SK-MEL-5 (cell line): ENCODE measurements around the gene ADAM19. TPM values are rescaled to one million over a fixed set of nuclear protein-coding genes. Genes with fewer than 3 reads are reported as not detected.

Experiments used
- DNase-seq: peaks from one replicate; pipeline ENCODE4 v3.0.0-alpha.2; 2016; ENCODE audit warnings: low read depth, low spot score
- in situ Hi-C: cut with HindIII; loops from 2 replicates; pipeline ENCODE4 v1.10.0; 2016; ENCODE audit warnings: low sequenced_read_pairs, high pct_unique_total_duplicates, low pct_unique_long_range_greater_than_20kb
- total RNA-seq: library from RNA; depleted of rRNA; stranded (reverse); fragments of >200 nt; shearing (Covaris generic); gene quantifications from 2 replicates; pipeline ENCODE4 v1.2.3, GENCODE V29; 2014

ADAM19 gene
- total RNA-seq, 1 experiment from 2014 or later = 1.4 TPM

DNA sequence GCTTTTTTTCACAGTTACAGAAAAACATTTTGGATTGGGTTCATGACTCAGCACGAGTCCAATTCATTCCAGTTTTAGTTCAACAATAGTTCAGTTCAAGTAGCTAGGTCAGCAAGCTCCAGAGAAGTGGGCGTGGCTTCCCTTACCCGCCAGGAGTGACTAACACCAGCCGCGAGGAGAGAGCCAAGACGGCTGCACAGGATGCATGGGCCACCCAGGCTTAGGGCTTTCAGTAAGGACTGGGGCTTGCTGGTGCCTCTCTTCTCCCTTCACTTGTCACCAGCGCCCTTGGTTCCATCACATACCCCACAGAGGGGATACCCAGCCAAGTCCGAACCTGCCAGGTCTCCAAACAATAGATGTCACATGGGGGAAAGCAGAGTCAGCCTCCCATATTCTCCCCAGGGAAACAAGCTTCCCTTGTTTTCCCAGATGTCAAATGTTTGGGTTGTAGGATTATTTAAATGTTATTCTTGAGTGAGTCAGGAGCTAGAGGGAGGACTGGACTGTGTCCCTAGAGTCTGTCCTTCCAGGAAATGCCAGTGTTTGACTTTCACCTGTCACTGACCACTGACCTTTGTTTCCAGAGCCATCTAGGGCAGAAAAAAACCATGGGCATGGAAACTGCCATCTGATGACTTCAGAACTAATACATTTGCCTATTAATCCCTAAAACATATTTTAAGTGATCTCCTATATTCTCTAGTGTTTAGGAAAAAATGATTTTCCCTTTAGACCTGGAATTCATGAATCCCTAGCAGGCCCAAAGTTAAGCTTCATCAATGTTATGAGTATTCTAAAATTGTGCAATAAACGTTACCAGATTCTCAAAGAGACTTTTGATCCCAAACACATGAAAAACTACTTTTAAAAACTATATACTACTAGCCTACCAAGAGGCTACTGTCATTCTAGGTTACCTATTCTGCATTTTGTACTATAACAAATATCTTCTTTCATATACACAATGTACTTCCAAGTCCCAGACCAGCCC lies 63.6 kb downstream of the ADAM19 start:
- DNase-seq = peak; percentile 84
- in situ Hi-C loops = no loop called here

DNA sequence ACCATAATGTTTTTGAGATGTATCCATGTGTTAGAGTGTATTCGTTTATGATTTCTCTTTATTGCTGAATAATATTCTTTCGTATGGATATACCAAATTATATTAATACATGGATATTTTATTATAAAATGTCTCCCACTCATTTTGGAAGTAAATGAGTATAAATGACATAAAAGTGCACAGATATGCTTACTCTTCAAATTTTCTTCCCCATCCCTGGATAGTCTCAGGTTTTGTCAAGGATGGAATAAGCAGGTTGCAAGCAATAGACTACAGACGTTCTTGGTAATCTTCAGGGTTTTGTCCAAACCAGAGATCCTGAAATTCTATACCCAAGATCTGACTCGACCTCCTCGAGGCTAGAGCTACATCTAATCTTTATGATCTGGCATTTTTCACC lies 64.9 kb downstream of the ADAM19 start:
- in situ Hi-C loops = no loop called here
- DNase-seq = no peak

DNA sequence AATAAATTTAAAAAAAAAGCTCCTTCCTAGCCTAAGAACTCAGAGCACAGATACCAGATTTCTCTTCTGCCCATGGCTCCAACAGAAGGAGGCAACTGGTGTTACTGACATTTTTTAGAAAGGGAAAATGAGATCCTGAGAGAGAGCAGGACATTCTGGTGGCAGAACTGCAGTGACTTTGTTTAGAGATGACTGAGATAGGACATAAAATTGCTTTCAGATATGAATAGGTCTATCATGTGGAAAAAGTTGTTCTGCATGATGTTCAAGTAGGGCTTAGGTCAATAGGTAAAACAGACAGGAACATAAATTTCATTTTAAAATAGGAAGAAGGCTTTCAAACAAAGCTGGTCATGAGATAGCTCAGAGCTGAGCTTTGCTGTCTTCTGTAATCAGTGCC lies 66.0 kb downstream of the ADAM19 start:
- in situ Hi-C loops = no loop called here
- DNase-seq = no peak

DNA sequence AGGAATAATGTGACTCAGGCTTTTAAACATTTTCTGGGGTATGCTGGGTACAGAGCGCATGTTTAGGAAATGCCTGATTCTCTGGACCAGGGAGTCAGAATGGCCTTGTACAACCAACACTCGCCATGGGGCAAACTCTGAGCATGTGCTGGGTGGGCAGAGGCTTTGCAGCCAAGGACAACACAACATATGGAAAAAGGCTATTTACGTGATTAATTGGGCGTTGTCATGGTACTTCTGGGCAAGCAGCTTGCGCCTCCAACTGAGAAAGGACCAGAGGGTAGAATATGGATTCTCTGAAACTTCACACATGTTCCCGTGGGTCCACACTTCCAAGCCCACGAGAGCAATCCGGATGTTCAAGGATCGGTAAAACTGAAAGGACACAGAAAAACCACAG lies 66.5 kb downstream of the ADAM19 start:
- in situ Hi-C loops = no loop called here
- DNase-seq = no peak

DNA sequence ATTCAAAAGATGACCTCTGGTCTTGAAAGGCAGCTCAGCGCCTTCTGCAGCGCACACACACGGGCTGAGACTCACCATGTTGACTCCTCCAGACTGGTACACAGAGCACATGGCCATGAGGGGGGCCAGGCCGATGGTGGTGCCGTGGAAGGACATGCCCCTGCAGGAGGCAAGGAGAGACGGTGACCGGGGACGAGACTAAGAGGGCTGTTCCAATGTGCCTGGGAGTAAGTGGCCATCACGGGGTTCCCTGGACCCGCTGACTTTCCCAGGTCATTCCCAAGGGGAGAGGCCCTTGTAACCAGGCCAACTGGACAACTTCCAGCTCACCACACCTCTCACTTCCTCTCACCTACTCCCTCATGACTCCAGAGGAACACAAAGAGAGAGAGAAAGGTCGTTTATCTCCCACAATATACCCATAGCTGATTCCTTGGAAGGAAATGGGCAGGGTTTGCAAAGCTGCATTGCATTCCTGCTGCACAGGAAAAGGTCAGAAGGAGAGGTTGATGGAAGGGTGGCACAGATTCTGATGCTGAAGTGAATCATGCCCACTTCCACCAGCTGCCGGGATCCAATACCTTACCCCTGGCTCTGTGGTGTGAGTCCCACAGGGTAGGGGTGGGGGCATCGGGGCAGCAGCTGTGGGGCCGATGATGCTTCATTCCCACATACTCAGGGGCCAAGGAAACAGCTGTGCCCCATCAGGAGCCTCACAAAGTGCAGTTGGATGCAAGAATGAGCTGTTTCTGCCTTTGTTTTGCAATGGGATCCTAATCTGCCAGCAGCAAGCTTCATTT lies 68.4 kb downstream of the ADAM19 start:
- in situ Hi-C loops = no loop called here
- no peak for DNase-seq

DNA sequence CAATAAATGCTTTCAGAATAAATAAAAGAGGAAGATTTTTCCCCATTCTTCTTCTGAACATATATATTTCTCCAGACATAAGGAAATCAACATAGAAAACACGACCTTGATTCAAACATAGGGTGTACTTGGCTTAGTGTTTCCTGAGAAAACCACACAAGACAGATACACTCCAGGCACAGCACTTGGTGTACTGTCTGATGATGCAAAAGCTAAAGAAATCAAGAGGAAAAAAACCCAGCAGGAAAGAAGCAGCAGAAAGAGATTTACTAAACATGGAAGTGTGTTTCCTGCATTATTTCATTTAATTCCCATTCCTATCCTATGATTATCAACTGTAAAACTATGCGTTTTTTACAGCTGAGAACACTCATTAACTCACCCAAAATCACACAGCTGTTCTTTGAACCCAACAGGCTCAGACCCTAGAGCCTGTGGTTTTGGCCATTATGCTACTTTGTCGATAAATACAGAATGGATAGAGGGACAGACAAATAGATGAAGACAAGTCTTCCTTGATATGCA lies 69.4 kb downstream of the ADAM19 start:
- no peak for DNase-seq
- in situ Hi-C loops = no loop called here

DNA sequence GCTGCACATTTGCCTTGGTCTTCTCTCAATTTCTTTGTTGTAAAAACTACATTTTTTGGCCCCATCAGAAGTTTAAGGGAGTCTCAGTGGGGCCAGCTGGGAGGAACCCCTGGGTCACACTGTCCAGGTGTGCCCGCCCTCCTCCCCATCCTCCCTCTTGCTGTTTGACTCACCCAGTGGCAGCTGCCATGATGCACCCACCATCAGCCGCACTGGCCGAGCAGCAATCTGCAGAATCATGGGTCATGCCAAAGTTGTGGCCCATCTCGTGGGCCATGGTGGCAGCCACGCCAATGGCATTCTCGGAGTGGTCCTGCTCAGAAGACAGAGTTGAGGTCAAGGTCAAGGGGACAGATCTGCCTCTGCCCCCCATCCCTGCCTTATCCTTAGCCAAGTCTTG lies 70.1 kb downstream of the ADAM19 start:
- in situ Hi-C loops = no loop called here
- no peak for DNase-seq

DNA sequence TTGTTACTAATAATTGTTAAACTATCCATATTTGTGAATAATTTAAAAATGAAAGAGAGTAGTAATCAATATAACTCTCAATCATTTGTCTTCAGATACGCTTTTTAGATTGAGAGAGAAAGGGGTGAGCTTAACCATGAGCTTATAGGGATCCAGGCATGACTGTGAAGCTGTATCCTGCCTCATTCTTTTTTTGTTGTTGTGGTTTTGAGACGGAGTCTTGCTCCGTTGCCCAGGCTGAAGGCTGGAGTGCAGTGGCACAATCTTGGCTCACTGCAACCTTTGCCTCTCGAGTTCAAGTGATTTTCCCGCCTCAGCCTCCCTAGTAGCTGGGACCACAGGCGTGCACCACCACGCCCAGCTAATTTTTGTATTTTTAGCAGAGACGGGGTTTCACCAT lies 71.5 kb downstream of the ADAM19 start:
- in situ Hi-C loops = no loop called here
- no peak for DNase-seq

DNA sequence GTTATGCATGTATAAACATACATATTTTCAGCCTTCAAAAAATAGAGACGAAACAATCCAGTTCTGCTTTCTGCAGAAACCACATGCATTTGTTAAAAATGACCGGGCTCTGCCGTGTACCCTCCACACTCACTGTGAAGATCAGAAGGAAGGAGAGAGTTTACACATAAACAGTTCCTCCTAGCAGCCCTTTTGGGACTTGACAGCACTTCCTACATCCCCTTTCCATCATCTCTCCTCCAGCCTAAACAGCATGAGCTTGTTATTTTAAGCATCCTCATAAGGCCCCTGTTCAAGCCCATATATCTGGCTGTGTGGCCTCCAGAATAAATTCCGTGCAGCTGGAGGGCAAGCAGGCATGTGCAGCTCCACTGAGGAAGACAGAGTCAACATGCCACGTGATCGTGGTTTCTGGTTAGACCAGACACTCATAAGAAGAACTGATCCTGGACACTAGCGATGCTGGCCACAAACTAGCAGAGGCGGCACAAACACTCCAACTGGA lies 73.4 kb downstream of the ADAM19 start:
- DNase-seq = no peak
- in situ Hi-C loops = no loop called here

DNA sequence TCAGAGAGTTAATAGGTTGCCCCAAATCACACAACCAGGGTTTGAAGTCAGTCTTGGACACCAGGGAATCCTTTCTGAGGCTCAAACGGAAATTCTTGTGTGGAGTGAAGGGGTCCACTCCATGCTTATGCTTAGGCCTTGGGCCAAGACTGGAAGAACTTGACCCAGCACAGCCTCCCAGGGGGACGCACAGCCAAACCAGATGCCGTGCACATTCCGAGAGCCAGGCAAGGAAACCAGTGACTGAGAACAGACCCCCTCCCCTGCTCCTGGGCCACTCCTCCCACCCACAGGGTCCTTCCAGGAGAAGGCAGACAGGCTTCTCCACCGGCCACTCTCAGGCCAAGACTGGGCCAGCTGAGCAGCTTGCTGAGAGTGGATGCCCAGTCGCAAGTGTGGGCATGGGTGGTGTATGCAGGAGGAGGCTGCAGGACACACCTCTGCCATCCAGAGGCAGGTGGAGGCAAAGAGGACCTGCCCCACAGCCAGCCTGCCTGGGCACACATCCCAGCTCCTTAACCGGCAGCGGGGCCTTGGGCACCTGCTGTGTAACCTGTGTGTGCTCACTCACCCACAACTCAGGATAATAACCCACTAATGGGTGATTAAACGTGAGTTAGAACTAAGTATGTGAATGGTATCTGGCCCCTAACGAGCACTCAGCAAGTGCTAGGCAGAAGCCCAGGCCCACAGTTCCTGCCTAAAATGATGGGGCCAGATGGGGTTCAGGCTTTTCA lies 77.5 kb downstream of the ADAM19 start:
- in situ Hi-C loops = no loop called here
- DNase-seq = no peak

DNA sequence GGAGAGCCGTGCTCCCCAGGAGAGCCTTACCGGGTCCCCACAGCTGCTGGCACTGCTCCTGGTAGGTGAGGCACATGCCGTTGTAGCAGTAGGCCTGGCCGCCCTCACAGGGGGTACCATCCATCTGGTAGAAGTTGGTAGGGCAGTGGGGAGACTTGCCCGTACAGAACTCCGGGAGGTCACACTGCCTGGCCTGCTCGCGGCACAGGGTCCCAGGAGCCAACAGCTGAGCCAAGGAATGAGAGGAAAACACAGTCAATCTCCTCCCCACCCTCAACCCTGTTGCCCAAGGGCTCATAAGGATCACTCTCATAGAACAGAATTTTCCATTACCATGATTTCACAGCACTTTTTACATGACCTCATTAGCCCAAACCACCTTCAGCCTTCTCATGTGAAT lies 78.7 kb downstream of the ADAM19 start:
- in situ Hi-C loops = no loop called here
- no peak for DNase-seq

DNA sequence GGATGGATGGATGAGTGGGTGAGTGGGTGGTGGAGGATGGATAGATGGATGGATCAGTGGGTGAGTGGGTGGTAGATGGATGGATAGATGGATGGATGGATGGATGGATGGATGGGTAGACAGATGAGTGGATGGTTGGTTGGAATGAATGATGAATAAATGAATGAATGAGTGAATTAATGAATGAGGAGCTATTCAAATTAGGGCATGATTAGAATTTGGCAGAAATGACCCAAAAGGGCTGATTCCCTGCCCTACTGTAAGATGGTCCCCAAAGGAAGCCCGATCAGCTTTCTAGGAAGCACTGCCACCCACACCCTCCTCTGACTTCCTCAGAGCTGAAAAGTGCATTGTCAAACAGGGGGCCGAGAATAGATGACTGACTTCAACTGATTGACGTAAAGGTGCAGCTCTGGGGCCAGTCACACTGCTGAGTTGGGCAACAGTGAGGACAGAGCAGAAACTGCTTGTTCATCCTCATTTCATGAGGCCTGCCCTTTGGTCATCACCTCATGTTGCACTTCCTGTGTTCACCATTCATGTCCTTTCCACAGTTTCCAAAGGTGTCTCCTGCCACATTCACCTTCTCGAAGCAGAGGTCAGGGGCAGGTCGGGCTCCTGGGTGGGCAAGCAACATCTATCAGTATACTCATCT lies 81.3 kb downstream of the ADAM19 start:
- DNase-seq = peak; percentile 42
- in situ Hi-C loops = no loop called here

DNA sequence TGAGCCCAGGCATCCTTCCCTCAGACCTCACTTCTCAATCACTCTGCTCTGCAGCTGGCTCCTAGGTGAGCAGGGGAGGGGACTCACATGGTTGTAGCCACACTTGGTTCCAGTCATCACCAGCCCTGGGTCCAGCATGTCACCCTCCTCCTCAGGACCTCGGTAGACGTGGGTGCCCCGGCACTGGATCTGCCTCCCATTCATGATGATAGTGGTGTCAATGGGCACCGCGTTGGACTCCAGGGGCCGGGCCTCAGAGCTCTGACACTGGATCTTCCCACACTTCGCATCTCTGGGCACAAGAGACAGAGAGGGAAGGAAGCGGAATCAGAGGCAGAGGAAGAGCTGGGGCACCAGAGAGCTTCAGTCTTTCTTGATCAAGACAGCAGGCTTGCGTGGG lies 82.7 kb downstream of the ADAM19 start:
- no peak for DNase-seq
- in situ Hi-C loops = no loop called here

DNA sequence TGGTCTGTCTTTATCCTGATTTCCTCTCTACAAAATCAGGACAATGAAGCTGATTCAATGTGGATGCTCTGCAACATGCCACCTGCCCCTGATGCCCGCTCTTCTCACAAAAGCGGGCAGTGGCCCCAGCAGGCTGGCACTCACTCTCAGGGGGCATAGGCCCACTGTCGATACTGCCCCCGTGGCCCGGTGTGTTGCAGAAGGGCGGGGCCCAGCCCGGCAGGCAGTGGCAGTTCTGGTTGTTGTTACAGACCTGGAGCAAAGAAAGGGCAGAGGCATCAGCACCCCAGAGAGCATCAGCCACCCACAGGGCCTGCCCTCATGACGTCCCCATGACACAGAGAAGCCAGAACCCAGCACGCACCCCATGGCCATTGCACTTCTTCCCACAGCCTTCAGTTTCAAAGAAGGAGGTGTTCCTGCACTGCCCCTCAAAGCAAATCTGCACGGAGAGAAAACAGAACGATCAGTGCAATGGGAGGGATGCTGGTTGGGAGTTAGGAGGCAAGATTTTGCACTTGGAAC lies 84.0 kb downstream of the ADAM19 start:
- in situ Hi-C loops = no loop called here
- DNase-seq = no peak

DNA sequence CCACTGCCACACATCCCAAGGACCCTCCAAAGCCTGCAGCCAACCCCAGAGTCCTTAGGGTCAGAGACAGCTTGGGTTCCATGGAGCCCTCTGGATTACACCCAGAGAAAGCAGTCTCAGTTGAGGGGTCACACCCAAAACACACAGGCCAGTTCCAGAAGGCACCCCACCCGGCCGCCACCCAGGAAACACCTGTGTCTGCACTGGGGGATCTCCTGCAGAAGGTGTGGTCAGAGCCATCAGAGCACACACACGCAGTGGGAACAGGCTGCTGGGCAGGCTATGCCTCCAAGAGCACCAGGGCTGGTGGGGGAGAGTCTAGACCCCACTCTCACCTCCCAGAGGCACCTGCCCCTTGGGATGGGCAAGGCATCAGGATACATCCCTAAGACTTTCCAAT lies 88.2 kb downstream of the ADAM19 start:
- DNase-seq = no peak
- in situ Hi-C loops = no loop called here

DNA sequence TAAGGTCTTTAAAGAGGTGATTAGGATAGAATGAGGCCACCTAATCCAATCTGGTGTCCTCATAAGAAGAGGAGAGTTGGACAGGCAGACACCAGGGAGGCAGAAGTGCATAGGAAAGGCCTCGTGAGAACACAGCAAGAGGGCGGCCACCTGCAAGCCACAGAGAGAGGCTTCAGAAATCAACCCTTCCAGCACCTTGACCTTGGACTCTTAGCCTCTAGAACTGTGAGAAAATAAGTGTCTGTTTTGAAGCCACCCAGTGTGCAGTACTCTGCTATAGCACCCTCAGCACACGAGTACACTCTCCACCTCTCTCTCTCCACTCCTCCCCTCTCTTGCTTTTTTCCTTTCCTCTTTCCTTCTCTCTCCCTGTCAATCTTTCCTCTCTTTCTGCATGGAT lies 88.7 kb downstream of the ADAM19 start:
- in situ Hi-C loops = no loop called here
- no peak for DNase-seq

DNA sequence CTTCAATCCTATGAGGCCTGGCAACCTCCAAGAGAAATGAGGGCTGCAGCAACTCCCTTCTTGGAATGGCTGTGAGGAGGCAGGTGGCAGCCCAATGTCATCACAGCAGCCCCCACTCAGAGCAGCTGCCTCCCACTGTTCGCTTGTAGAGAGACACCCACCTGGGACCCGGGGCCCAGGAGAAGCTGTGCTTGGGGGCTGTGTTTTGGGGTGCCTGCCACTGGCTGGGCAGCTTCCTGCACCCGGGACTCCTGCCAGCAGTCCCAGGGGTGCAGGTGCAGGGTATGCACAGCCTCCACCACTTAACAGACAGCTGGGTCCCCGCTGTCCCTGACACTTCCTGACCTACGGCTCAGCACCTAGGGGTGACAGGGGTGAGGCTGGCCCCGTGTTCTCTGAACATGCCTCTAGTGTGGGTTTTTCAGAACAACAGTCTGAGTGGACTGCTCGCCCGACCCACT lies 89.3 kb downstream of the ADAM19 start:
- DNase-seq = no peak
- in situ Hi-C loops = no loop called here
